Breast epithelium (tissue), 4 donors: ENCODE results near the gene PDGFB. TPM values are rescaled to one million over a fixed set of nuclear protein-coding genes. Genes with fewer than 3 reads are reported as not detected.

Experiments used
- DNase-seq, 2 donors: peaks; one replicate each; pipeline ENCODE4 v3.0.0-alpha.2; 2019; ENCODE audit warnings: low spot score in 2 of 2
- H3K27ac ChIP-seq, 2 donors: fragments of 200-600 bp; sonication (generic) in 1 of 2; one replicate each; pipeline ENCODE4 v1.5.1; 2016 to 2019; ENCODE audit warnings: mild to moderate bottlenecking in 1 of 2
- H3K27me3 ChIP-seq, 2 donors: fragments of 200-600 bp; sonication (generic) in 1 of 2; one replicate each; pipeline versions ENCODE4 v1.5.1 to v1.6.0; 2017 to 2019; ENCODE audit warnings: control low read depth in 1 of 2, mild to moderate bottlenecking in 1 of 2
- H3K36me3 ChIP-seq: fragments of 200-600 bp; one replicate; pipeline ENCODE4 v1.5.1; 2019
- H3K4me1 ChIP-seq, 2 donors: fragments of 200-600 bp; sonication (generic); one replicate each; pipeline ENCODE4 v1.5.1; 2016 to 2019; ENCODE audit warnings: control low read depth in 1 of 2
- H3K4me3 ChIP-seq, 3 donors: fragments of 200-600 bp; sonication (generic); 1 replicate in 2 of 3; 2 replicates in 1 of 3; pipeline ENCODE4 v1.5.1; 2016 to 2019; ENCODE audit warnings: mild to moderate bottlenecking in 3 of 3, moderate library complexity in 2 of 3
- H3K9me3 ChIP-seq, 2 donors: fragments of 200-600 bp; sonication (generic) in 1 of 2; one replicate each; pipeline ENCODE4 v1.5.1; 2016 to 2019; ENCODE audit warnings: control low read depth in 1 of 2
- CTCF ChIP-seq, 3 donors: fragments of 450-650 bp; IDR thresholded peaks; one replicate each; pipeline ENCODE4 v1.5.1; 2016 to 2017; ENCODE audit warnings: antibody characterized with exemption in 3 of 3, mild to moderate bottlenecking in 3 of 3, moderate library complexity in 3 of 3
- POLR2A ChIP-seq: fragments of 450-650 bp; IDR thresholded peaks from one replicate; pipeline ENCODE4 v1.6.1; 2016; ENCODE audit warnings: antibody characterized with exemption, mild to moderate bottlenecking, moderate library complexity
- POLR2AphosphoS5 ChIP-seq, 3 donors: sonication (generic); formaldehyde crosslinking; IDR thresholded peaks; one replicate each; pipeline ENCODE4 v1.6.1; 2017; ENCODE audit warnings: antibody characterized with exemption in 3 of 3
- intact Hi-C: fragments of 100-400 bp; cut with DNase I; formaldehyde crosslinking; loops from one replicate; pipeline ENCODE4 v1.15.1; 2023; ENCODE audit warnings: low total_unique reads
- total RNA-seq, 3 donors: library from RNA; depleted of rRNA; stranded (reverse); fragments of >200 nt; gene quantifications; one replicate each; pipeline ENCODE4 v1.1.0, GENCODE V29; 2016

PDGFB gene
- total RNA-seq, 3 donors from 2014 or later, result 5.3 to 11.1 (median 8.5) TPM

- TF ChIP-seq CTCF (IDR thresholded peaks at IDR 0.05) (no peak), POLR2AphosphoS5 (IDR thresholded peaks at IDR 0.05) (no peak)
- Histone ChIP-seq H3K36me3 (no peaks in the 10 kb centered on the region), H3K27me3 (no peaks in the 10 kb centered on the region), H3K4me3 (peak overlapping the region; percentile 55 to 80 (median 70)), H3K9me3 (no peaks in the 10 kb centered on the region), H3K4me1 (peaks cover 6 to 9% of the 10 kb centered on the region in 2 donors), H3K27ac (peak overlapping the region; percentile 48 to 61)
- intact Hi-C loops, result loop anchor here (10.0 kb wide), 1 partner anchor 49 kb away; no protein-coding TSS in a partner anchor
- DNase-seq, result no peak
Measured at GRCh38 chr22:39245130-39246039, 603 bp upstream of the PDGFB start.

GRCh38 chr22:39244136-39244495, 666 bp downstream of the PDGFB start:
- Histone ChIP-seq H3K4me1 (peaks cover 13 to 20% of the 10 kb centered on the region in 2 donors), H3K27me3 (no peaks in the 10 kb centered on the region), H3K9me3 (no peaks in the 10 kb centered on the region), H3K4me3 (peak overlapping the region; percentile 55 to 80 (median 70)), H3K27ac (peak overlapping the region; percentile 93 to 95), H3K36me3 (no peaks in the 10 kb centered on the region)
- DNase-seq, result no peak
- TF ChIP-seq POLR2A (no peak), CTCF (IDR thresholded peaks at IDR 0.05) (no peak), POLR2AphosphoS5 (IDR thresholded peaks at IDR 0.05) (no peak)
- intact Hi-C loops, result loop anchor here (10.0 kb wide), 1 partner anchor 51 kb away; no protein-coding TSS in a partner anchor

- H3K36me3 ChIP-seq, result no peaks in the 10 kb centered on the region
- H3K4me3 ChIP-seq, result peak overlapping the region; percentile 55 to 80 (median 70)
- H3K9me3 ChIP-seq, result no peaks in the 10 kb centered on the region
- H3K27me3 ChIP-seq, result no peaks in the 10 kb centered on the region
- H3K27ac ChIP-seq, result peak overlapping the region; percentile 93 to 95
- TF ChIP-seq POLR2A, result no peak
- no peak for TF ChIP-seq CTCF (IDR thresholded peaks at IDR 0.05)
- TF ChIP-seq POLR2AphosphoS5 (IDR thresholded peaks at IDR 0.05), result no peak
- intact Hi-C loops, result loop anchor here (10.0 kb wide), 1 partner anchor 51 kb away; no protein-coding TSS in a partner anchor
- DNase-seq, result no peak
- H3K4me1 ChIP-seq, result peaks cover 17 to 25% of the 10 kb centered on the region in 2 donors
Measured at GRCh38 chr22:39243439-39244135, 1.2 kb downstream of the PDGFB start.

GRCh38 chr22:39242595-39243438, 2.0 kb downstream of the PDGFB start:
- no peaks in the 10 kb centered on the region for H3K27me3 ChIP-seq
- peak overlapping the region; percentile 93 to 95 for H3K27ac ChIP-seq
- peak; percentile 68 to 81 for DNase-seq
- H3K36me3 ChIP-seq, result no peaks in the 10 kb centered on the region
- peak overlapping the region; percentile 55 to 80 (median 70) for H3K4me3 ChIP-seq
- peaks cover 17 to 30% of the 10 kb centered on the region in 2 donors for H3K4me1 ChIP-seq
- no peaks in the 10 kb centered on the region for H3K9me3 ChIP-seq
- intact Hi-C loops, result loop anchor here (10.0 kb wide), 1 partner anchor 52 kb away; no protein-coding TSS in a partner anchor
- TF ChIP-seq POLR2AphosphoS5 (IDR thresholded peaks at IDR 0.05) (peak; percentile 41 to 56 (median 48)), CTCF (IDR thresholded peaks at IDR 0.05) (peak in 2 of 3 donors; percentile 44 to 71), POLR2A (peak; percentile 43)
